Activated T-cell treated with anti-CD3 and anti-CD28 coated beads, Interleukin-2, amount 50 U/mL, for 4 hours (primary cell): ENCODE data around the gene NCAM2. TPM values are rescaled to one million over a fixed set of nuclear protein-coding genes. Genes with fewer than 3 reads are reported as not detected.
"Not testable (repeated sequence)": the region's sequence is repeated elsewhere in the genome, so short reads cannot be mapped to it uniquely, and the experiment has no call there.

Experiments
- ATAC-seq, 2 donors: fragments of 200-7000 bp; cut with Tn5 transposase; one replicate each; pipeline ENCODE4 v1.10.0; 2021
- DNase-seq: peaks from one replicate; pipeline ENCODE4 v3.0.0-alpha.2; 2020
- H3K27me3 Mint-ChIP-seq: one replicate; pipeline ENCODE4 v1.8.0; 2021; ENCODE audit warnings: low read depth, mixed read lengths
- H3K36me3 Mint-ChIP-seq: one replicate; pipeline ENCODE4 v1.8.0; 2022; ENCODE audit warnings: mixed read lengths; ENCODE audit not compliant: insufficient read depth
- H3K4me1 Mint-ChIP-seq: one replicate; pipeline ENCODE4 v1.8.0; 2021; ENCODE audit warnings: low read depth, mixed read lengths
- H3K4me3 Mint-ChIP-seq: one replicate; pipeline ENCODE4 v1.8.0; 2021; ENCODE audit warnings: mild to moderate bottlenecking, moderate library complexity, mixed read lengths
- H3K9me3 Mint-ChIP-seq: one replicate; pipeline ENCODE4 v1.8.0; 2021; ENCODE audit warnings: mixed read lengths
- total RNA-seq, 3 donors: library from RNA; stranded (reverse); gene quantifications; one replicate each; pipeline ENCODE4 v1.2.1, GENCODE V29; 2021

Gene NCAM2
- total RNA-seq, 3 donors from 2014 or later: not detected

DNA sequence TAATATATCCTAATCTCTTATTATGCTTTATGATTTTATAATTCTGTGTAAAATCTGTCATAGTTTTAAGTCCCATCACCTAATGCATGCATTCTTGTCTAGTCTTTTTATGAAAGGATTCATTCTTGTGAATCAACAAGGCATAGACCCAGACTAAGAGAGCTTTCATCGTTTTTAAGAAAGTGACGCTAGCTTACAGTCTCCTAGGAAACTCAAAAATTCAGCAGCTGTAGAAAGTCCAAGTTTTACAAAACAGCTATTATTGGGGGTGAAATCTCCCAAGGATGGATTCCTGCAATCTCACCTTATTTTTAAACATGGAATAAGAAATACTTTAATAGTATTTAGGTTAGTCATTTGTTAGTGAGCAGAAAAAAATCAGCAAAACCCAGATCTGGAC is 104.7 kb downstream of the NCAM2 start:
- ATAC-seq: no peak

DNA sequence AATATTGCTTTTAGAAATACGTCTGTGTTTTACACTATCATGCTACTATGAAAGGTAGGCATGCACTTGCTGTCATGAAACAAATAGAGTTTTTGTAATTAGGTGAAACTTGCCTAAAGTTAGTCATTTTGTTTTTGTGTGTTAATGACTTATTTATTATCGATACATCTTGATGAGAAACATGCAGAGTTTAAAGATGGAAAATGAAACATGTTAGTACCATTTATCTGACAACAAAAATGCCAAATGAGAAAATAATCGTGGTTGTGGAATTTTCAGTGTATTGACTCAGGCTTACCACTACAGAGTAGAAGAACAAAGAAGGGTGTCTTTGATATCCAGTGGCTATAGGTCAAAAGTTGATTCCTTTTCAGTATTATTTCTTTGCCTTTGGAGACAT is 105.5 kb downstream of the NCAM2 start:
- no peaks in the 10 kb centered on the region for H3K27me3 Mint-ChIP-seq
- DNase-seq: no peak
- H3K36me3 Mint-ChIP-seq: no peaks in the 10 kb centered on the region
- H3K4me1 Mint-ChIP-seq: no peaks in the 10 kb centered on the region
- ATAC-seq: no peak
- no peaks in the 10 kb centered on the region for H3K9me3 Mint-ChIP-seq
- no peak overlapping the region for H3K4me3 Mint-ChIP-seq

More for the DNA sequence above, 104.7 kb downstream of the NCAM2 start:
- H3K4me1 Mint-ChIP-seq: no peaks in the 10 kb centered on the region
- no peak overlapping the region for H3K4me3 Mint-ChIP-seq
- no peak for DNase-seq
- H3K9me3 Mint-ChIP-seq: no peaks in the 10 kb centered on the region
- H3K27me3 Mint-ChIP-seq: no peaks in the 10 kb centered on the region
- H3K36me3 Mint-ChIP-seq: no peaks in the 10 kb centered on the region

DNA sequence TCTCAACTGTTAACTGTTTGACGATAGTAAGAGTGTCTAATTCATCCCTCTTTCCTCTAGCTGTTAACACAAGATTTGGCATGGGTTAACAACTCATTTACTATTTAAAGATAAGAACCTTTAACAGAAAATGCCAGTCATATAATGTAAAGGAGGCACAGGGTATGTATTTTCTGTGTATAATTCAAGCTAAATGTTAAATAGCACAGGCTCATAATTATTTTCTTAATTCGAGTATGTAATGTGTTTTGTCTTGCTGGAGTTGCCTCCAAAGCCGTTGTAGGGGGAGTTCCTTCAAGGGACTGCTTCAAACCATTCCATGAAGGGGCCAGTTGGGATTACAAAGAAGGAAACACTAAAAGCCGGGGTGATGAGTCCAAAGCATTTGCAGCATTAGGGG is 111.5 kb downstream of the NCAM2 start:
- H3K36me3 Mint-ChIP-seq: no peaks in the 10 kb centered on the region
- no peaks in the 10 kb centered on the region for H3K9me3 Mint-ChIP-seq
- H3K27me3 Mint-ChIP-seq: no peaks in the 10 kb centered on the region
- no peak overlapping the region for H3K4me3 Mint-ChIP-seq
- DNase-seq: no peak
- H3K4me1 Mint-ChIP-seq: no peaks in the 10 kb centered on the region
- ATAC-seq: no peak

DNA sequence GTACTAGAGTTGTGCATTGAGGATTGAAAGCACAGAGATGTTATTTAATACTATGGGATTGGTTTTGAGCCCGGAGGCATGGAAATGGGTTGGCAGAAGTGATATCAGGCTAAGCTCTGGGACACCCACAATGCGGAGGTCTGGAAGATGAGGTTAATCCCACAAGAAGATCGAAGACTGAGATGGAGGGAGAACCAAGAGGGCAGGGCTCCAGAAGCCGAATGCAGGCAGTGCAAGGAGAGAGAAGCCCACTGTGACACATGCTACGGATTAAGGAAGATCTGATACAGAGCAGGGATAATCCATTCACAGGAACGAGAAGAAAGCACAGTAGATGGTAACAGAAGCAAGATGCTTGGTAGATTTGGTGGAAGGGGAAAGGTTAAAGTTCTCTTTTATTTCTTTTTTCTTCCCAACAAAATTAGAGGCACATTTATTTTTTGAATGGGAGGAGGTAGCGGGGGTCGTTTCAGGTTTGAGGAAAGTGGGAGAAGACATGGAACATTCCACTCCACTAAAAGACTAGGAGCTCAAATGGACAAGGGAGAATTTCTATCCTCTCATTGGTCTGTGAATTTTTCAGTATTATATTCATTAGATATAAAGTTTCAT is 113.2 kb downstream of the NCAM2 start:
- no peaks in the 10 kb centered on the region for H3K36me3 Mint-ChIP-seq
- no peaks in the 10 kb centered on the region for H3K4me1 Mint-ChIP-seq

DNA sequence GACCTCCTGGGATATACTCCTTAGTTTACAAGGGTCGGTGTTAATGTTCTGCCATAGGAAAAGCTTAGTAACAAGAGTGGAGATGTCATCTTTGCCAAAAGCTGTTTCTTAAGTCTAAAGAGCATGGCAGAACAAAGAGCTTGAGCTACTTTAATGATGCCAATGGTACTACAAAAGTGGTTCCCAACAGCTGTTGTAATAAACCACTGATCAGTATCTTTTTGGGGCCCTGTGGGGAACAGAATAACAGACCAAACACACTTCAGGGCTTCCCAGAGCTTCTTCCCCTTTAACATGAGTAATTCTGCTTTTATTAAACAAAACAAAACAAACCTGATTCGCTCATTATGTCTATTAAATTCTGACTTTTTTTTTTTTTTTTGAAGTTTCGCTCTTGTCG is 116.3 kb downstream of the NCAM2 start:
- peaks cover 4% of the 10 kb centered on the region for H3K9me3 Mint-ChIP-seq
- DNase-seq (no peak), ATAC-seq (no peak)
- no peak overlapping the region for H3K4me3 Mint-ChIP-seq
- no peaks in the 10 kb centered on the region for H3K27me3 Mint-ChIP-seq
- no peaks in the 10 kb centered on the region for H3K4me1 Mint-ChIP-seq
- H3K36me3 Mint-ChIP-seq: no peaks in the 10 kb centered on the region

More for the DNA sequence above, 113.2 kb downstream of the NCAM2 start:
- no peaks in the 10 kb centered on the region for H3K27me3 Mint-ChIP-seq
- no peak for ATAC-seq
- H3K9me3 Mint-ChIP-seq: no peaks in the 10 kb centered on the region
- no peak for DNase-seq
- H3K4me3 Mint-ChIP-seq: no peak overlapping the region

DNA sequence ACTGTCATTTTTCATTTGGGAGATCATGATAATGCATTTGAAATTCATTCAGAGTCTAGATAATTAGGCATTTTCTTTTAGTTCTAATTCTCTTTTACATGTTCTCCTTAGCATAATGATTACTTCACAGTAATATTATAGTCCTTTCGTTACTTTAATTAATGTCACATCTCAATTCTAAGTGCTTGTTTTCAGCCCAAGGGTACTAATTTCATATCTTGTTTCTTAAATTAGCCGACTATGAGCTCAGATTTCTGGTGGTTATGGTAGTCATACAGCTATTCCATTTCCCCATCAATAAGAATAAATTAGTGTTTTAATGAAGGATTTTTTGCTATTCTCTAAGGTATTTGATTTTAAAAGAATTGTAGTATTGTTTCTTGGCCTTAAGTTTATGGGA is 120.9 kb downstream of the NCAM2 start:
- no peak for DNase-seq
- Mint-ChIP-seq H3K4me1 (no peaks in the 10 kb centered on the region), H3K36me3 (no peaks in the 10 kb centered on the region), H3K9me3 (peaks cover 8% of the 10 kb centered on the region), H3K27me3 (no peaks in the 10 kb centered on the region), H3K4me3 (no peak overlapping the region)
- ATAC-seq: no peak

DNA sequence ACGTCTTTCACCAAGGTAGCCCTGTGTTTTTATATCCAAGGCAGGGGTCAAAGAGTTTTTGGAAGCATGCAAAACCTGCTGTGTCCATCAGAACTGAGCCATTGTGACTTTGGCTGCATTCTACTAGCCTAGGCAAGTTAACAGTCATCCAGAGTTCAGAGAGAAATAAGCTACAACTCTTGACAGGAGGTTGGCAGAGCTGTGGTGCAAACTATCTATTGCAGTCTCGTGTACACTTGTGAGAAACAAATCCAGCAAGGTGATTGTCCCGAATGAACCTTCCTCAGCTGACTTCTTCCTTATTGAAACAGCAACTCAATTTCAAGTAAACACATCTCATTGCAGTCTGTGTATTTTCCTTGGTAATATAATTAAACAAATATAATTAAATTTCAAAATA is 124.5 kb downstream of the NCAM2 start:
- DNase-seq (no peak), ATAC-seq (no peak)
- H3K27me3 Mint-ChIP-seq: no peaks in the 10 kb centered on the region
- peaks cover 10% of the 10 kb centered on the region for H3K9me3 Mint-ChIP-seq
- H3K4me1 Mint-ChIP-seq: no peaks in the 10 kb centered on the region
- H3K4me3 Mint-ChIP-seq: no peak overlapping the region
- H3K36me3 Mint-ChIP-seq: no peaks in the 10 kb centered on the region

DNA sequence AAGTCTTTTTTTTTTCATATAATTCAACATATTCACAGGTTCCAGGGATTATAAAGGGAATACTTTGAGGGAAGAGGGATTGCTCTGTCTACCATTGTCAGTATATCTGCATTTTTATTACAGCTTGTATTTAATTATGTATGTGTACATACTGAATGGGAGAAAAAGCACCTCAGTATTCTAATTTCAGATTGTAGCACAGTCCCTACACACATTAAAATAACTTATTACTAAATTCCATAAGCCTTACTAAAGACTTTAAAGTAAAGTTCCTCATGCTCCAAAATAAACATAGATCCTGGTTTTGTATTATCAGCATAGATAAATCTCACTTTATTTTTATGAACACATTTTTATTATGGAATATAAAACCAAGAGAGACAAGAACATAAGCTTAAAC is 134.2 kb downstream of the NCAM2 start:
- H3K27me3 Mint-ChIP-seq: no peaks in the 10 kb centered on the region
- H3K4me3 Mint-ChIP-seq: no peak overlapping the region
- H3K36me3 Mint-ChIP-seq: no peaks in the 10 kb centered on the region
- DNase-seq: no peak
- H3K4me1 Mint-ChIP-seq: no peaks in the 10 kb centered on the region
- peaks cover 6% of the 10 kb centered on the region for H3K9me3 Mint-ChIP-seq
- ATAC-seq: no peak

DNA sequence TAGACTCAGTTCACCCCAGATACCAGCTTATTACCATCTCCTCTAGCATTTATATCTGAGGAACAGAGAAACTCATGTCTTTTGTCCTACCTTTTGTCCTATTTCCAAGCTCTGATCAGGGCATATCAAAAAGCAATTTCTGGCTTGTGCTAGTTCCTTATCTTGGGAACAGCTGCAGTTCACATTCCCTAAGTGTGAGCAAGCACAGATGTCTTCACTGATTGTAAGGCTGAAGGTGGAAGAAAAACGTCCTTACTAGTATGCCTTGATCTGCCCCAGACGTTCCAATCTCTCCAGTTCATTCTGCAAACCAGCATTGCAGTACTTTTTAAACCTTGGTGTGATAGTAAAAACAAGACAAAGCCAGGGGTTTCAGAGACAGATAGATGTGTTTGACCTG is 139.8 kb downstream of the NCAM2 start:
- H3K4me3 Mint-ChIP-seq: no peak overlapping the region
- H3K4me1 Mint-ChIP-seq: no peaks in the 10 kb centered on the region
- H3K9me3 Mint-ChIP-seq: no peaks in the 10 kb centered on the region
- no peaks in the 10 kb centered on the region for H3K36me3 Mint-ChIP-seq
- DNase-seq (no peak), ATAC-seq (no peak)
- no peaks in the 10 kb centered on the region for H3K27me3 Mint-ChIP-seq

DNA sequence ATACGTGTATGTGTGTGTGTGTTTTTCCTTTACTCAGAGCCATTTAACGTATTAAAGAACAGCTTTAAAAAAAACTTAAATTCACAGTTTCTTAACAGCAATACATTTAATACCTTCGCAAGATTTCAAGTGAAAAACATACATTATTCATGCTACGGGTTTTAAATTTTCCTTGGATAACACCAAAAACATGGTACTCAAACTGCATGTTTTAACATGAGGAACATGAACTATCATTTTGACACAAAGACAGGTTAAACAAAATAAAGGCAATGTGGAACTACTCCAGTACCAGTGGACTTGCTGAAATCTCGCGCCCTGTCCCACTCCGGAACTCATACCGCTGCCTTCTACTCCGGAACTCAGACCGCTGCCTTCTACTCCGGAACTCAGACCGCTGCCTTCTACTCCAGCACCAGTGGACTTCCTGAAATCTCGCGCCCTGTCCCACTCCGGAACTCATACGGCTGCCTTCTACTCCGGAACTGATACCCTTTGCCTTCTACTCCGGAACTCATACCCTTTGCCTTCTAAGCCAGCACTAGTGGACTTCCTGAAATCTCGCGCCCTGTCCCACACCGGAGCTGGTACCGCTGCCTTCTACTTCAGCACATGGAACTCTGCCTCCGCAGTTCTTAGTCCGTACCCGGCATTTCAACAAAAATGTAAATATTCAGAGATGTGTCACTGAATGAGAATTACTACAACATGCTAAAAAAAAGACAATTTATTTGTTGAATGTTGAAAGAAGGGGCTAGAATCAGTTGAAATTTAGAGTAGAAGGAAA is 148.6 kb downstream of the NCAM2 start:
- Mint-ChIP-seq H3K4me3 (no peak overlapping the region), H3K27me3 (no peaks in the 10 kb centered on the region), H3K9me3 (no peaks in the 10 kb centered on the region), H3K36me3 (no peaks in the 10 kb centered on the region), H3K4me1 (no peaks in the 10 kb centered on the region)
- no peak for DNase-seq
- ATAC-seq: no peak

DNA sequence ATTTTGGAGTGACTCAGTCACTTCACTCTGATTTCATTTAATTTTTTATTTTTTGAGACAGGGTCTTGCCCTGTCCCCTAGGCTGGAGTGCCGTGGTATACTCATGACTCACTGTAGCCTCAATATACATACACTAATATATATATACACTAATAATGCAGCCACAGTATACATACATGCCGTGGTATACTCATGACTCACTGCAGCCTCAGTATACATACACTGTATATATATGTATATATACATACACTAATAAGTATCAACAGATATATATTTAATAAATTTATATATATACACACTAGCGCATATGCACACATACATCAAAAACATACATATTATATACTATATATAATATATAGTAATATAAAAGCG is 149.2 kb downstream of the NCAM2 start:
- H3K36me3 Mint-ChIP-seq: no peaks in the 10 kb centered on the region
- no peak overlapping the region for H3K4me3 Mint-ChIP-seq
- no peaks in the 10 kb centered on the region for H3K4me1 Mint-ChIP-seq
- H3K9me3 Mint-ChIP-seq: no peaks in the 10 kb centered on the region
- DNase-seq: no peak
- H3K27me3 Mint-ChIP-seq: no peaks in the 10 kb centered on the region
- no peak for ATAC-seq

DNA sequence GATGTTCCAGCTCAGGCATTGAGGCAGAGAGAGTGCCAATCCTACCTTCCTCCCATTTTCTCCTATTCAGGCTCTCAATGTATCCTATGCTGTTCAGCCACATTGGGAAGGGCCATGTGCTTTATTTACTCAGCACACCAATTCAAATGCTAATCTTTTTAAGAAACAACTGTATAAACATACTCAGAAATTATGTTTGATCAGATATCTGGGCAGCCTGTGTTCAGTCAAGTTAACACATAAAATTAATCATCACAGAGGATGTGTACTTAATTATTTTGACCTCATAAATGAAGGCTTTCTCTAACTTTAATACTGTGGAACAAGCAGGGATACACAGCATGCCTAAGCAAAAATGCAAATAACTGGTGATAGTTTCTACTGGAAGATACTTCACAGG is 149.8 kb downstream of the NCAM2 start:
- no peaks in the 10 kb centered on the region for H3K9me3 Mint-ChIP-seq
- H3K4me3 Mint-ChIP-seq: no peak overlapping the region
- ATAC-seq (no peak), DNase-seq (no peak)
- H3K36me3 Mint-ChIP-seq: no peaks in the 10 kb centered on the region
- no peaks in the 10 kb centered on the region for H3K4me1 Mint-ChIP-seq
- no peaks in the 10 kb centered on the region for H3K27me3 Mint-ChIP-seq

DNA sequence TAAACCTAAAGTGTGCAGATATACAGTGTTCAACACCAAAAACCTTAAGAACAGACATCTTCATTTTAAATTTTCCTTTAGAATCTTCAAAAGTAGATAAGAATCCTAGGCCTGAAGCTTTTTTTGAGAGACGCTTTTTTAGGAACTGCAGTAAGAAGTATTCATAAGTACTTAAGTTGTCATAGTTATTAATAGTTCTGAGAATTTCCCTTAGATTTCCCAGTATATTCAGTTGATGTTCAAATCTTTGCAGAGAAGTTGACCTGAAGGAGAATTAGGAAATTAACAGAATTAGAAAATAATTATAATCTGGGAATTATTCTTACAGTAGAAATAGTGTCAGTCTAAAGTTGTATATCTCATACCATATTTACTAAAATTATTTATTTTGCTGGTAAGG is 150.3 kb downstream of the NCAM2 start:
- Mint-ChIP-seq H3K36me3 (no peaks in the 10 kb centered on the region), H3K4me1 (no peaks in the 10 kb centered on the region), H3K9me3 (no peaks in the 10 kb centered on the region), H3K27me3 (no peaks in the 10 kb centered on the region), H3K4me3 (no peak overlapping the region)
- DNase-seq (no peak), ATAC-seq (no peak)

DNA sequence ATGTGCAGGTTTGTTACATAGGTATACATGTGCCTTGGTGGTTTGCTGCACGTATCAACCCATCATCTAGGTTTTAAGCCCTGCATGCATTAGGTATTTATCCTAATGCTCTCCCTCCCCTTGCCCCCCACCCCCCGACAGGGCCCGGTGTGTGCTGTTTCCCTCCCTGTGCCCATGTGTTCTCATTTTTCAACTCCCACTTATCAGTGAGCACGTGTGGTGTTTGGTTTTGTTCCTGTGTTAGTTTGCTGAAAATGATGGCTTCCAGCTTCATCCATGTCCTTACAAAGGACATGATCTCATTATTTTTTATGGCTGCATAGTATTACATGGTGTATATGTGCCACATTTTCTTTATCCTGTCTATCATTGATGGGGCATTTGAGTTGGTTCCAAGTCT is 151.2 kb downstream of the NCAM2 start:
- ATAC-seq, H3K36me3 Mint-ChIP-seq, H3K4me3 Mint-ChIP-seq, DNase-seq, H3K27me3 Mint-ChIP-seq, H3K9me3 Mint-ChIP-seq, H3K4me1 Mint-ChIP-seq: not testable (repeated sequence)

DNA sequence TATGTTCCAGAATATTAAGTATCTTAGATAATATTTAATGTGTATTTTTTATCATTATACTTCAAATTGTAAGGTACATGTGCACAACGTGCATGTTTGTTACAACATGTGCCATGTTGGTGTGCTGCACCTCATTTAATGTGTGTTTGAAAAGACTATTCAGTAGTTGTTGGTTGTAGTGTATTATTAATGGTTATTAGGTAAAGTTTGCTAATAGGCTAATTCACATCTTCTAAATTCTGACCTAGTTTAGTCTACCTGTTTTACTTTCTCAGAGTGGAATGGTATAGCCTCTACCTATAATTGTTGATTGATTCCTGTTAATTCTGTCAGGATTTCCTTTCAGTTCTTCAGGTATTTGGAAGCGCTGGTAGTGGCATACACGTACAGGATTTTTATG is 153.0 kb downstream of the NCAM2 start:
- H3K4me1 Mint-ChIP-seq: no peaks in the 10 kb centered on the region
- H3K4me3 Mint-ChIP-seq: no peak overlapping the region
- no peaks in the 10 kb centered on the region for H3K36me3 Mint-ChIP-seq
- no peaks in the 10 kb centered on the region for H3K27me3 Mint-ChIP-seq
- no peaks in the 10 kb centered on the region for H3K9me3 Mint-ChIP-seq
- no peak for ATAC-seq
- DNase-seq: no peak
